ENCODE data around the gene ALOXE3. TPM values are rescaled to one million over a fixed set of nuclear protein-coding genes. Genes with fewer than 3 reads are reported as not detected.

ALOXE3 gene
- polyA plus RNA-seq, 3 donors, result not detected

DNA sequence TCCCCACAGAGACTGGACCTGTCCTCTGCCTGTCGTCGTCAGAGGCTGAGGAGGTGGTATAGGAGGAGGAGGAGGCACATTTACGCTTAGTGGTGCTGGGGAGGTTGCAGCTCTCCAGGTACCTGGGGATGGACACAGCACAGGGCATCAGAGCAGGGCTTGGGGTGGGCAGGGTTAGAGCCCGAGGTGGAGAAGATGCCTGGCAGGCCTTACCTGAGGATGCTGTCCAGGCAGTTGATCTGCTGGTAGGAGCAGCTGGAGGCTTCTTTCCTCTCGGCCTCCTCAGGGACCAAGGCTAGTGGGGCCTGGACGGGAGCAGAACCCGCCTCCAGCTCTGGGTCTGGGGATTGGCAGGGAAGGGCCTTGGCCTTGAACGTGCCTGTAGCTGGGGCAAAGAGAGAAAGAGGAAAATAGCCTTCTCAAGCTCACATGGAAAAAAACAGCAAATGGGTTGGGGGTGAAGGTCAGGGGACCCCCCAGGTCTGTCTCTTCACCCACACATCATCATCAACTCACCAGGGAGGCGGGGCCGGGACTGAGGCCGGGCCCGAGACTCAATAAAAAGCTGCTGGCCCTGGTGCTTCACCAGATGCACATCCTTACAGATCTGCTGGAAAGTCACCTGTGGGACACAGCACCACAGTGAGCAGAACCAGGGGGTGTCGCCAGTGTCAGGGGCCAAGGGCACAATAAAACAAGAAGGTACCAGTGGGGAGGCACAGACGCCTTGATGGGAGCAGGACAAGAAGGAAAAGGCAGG, 28.2 kb upstream of the ALOXE3 start:
- peaks cover 10% of the 10 kb centered on the region for H3K4me1 Mint-ChIP-seq
- Histone ChIP-seq H3K27me3 (ENCODE audit: control insufficient read depth in 2 of 2, insufficient read depth in 2 of 2, low read length in 2 of 2) (no peaks in the 10 kb centered on the region), H2AFZ (ENCODE audit: insufficient read depth, low read depth, low read length, poor library complexity, severe bottlenecking) (no peak overlapping the region), H3K27ac (ENCODE audit: low read depth in 1 of 2, low read length in 2 of 2) (no peak overlapping the region), H3K4me3 (replicated peaks in 1 of 3; ENCODE audit: low read depth in 2 of 3, low read length in 3 of 3) (no peak overlapping the region), H3K4me1 (ENCODE audit: control insufficient read depth in 1 of 2, insufficient read depth in 2 of 2, low read length in 2 of 2) (peaks cover 8 to 16% of the 10 kb centered on the region in 2 donors), H3K9me3 (replicated peaks in 1 of 2; ENCODE audit: control insufficient read depth in 1 of 2, insufficient read depth in 1 of 2, low read length in 2 of 2) (no peaks in the 10 kb centered on the region), H3K4me2 (replicated peaks; ENCODE audit: extremely low read depth, low read length, poor library complexity, severe bottlenecking) (no peak overlapping the region), H4K20me1 (ENCODE audit: insufficient read depth, low read length) (peaks cover 100% of the 10 kb centered on the region), H3K36me3 (replicated peaks in 1 of 2; ENCODE audit: control insufficient read depth in 1 of 2, insufficient read depth in 2 of 2, low read length in 2 of 2) (peaks cover 85 to 92% of the 10 kb centered on the region in 2 donors), H3K79me2 (ENCODE audit: insufficient read depth, low read length) (peaks cover 18% of the 10 kb centered on the region), H3K9ac (ENCODE audit: insufficient read depth, low read length, poor library complexity, severe bottlenecking) (no peak overlapping the region)
- WGBS (ENCODE audit: insufficient coverage), result 95% methylated on average over 11 of the region's 14 CpGs
- no peak overlapping the region for H3K4me3 Mint-ChIP-seq
- DNase-seq, result no peak
- no peaks in the 10 kb centered on the region for H3K9me3 Mint-ChIP-seq
- TF ChIP-seq CTCF (IDR thresholded peaks at IDR 0.05), result no peak
- H3K27ac Mint-ChIP-seq, result peak overlapping the region in 1 of 7 donors; percentile 43
- H3K36me3 Mint-ChIP-seq, result peaks cover 78 to 92% of the 10 kb centered on the region in 2 donors
- intact Hi-C loops (cut with micrococcal nuclease), result no loop called here
- peaks cover 0 to 9% (median 0%) of the 10 kb centered on the region in 3 donors for H3K27me3 Mint-ChIP-seq (ENCODE audit: low read depth in 3 of 3)

- Histone ChIP-seq H3K27me3 (ENCODE audit: control insufficient read depth in 2 of 2, insufficient read depth in 2 of 2, low read length in 2 of 2) (no peaks in the 10 kb centered on the region), H3K79me2 (ENCODE audit: insufficient read depth, low read length) (peaks cover 11% of the 10 kb centered on the region), H2AFZ (ENCODE audit: insufficient read depth, low read depth, low read length, poor library complexity, severe bottlenecking) (no peak overlapping the region), H3K4me1 (ENCODE audit: control insufficient read depth in 1 of 2, insufficient read depth in 2 of 2, low read length in 2 of 2) (peaks cover 6 to 12% of the 10 kb centered on the region in 2 donors), H3K4me2 (replicated peaks; ENCODE audit: extremely low read depth, low read length, poor library complexity, severe bottlenecking) (no peak overlapping the region), H4K20me1 (ENCODE audit: insufficient read depth, low read length) (peaks cover 100% of the 10 kb centered on the region), H3K4me3 (replicated peaks in 1 of 3; ENCODE audit: low read depth in 2 of 3, low read length in 3 of 3) (no peak overlapping the region), H3K27ac (ENCODE audit: low read depth in 1 of 2, low read length in 2 of 2) (no peak overlapping the region), H3K9ac (ENCODE audit: insufficient read depth, low read length, poor library complexity, severe bottlenecking) (no peak overlapping the region), H3K9me3 (replicated peaks in 1 of 2; ENCODE audit: control insufficient read depth in 1 of 2, insufficient read depth in 1 of 2, low read length in 2 of 2) (no peaks in the 10 kb centered on the region), H3K36me3 (replicated peaks in 1 of 2; ENCODE audit: control insufficient read depth in 1 of 2, insufficient read depth in 2 of 2, low read length in 2 of 2) (peaks cover 93 to 100% of the 10 kb centered on the region in 2 donors)
- no peak for TF ChIP-seq CTCF (IDR thresholded peaks at IDR 0.05)
- no peak overlapping the region for H3K4me3 Mint-ChIP-seq
- 91% methylated on average over 4 of the region's 12 CpGs for WGBS (ENCODE audit: insufficient coverage)
- H3K27ac Mint-ChIP-seq, result no peak overlapping the region
- no peaks in the 10 kb centered on the region for H3K9me3 Mint-ChIP-seq
- H3K36me3 Mint-ChIP-seq, result peaks cover 85 to 100% of the 10 kb centered on the region in 2 donors
- intact Hi-C loops (cut with micrococcal nuclease), result no loop called here
- peaks cover 0 to 9% (median 3%) of the 10 kb centered on the region in 3 donors for H3K27me3 Mint-ChIP-seq (ENCODE audit: low read depth in 3 of 3)
- no peak for DNase-seq
- H3K4me1 Mint-ChIP-seq, result peaks cover 5% of the 10 kb centered on the region
These were observed 27.5 kb upstream of the ALOXE3 start for GRCh38 chr17:8145811-8146210.
